ENCODE data around the gene BICDL1.

DNA sequence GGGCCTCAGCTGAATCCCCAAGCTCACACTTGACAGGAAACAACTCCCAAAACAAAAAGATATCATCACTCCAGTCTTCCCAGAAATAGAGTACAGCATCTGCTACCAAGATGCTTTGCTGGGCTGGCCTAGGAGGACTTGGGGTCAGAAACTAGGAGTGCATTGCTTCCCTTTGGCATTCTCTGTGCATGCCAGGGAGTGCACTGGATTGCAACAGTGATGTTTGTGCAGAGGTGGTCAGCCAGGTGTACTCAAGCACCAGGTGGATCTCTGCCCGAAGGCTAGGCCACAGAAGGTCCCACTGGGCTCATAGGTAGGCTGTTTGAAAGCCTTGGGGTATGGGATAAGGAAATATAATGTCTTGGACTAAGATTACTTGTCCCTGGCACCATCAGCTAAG lies 76.4 kb downstream of the BICDL1 start:
- TF ChIP-seq, protein P1, sequence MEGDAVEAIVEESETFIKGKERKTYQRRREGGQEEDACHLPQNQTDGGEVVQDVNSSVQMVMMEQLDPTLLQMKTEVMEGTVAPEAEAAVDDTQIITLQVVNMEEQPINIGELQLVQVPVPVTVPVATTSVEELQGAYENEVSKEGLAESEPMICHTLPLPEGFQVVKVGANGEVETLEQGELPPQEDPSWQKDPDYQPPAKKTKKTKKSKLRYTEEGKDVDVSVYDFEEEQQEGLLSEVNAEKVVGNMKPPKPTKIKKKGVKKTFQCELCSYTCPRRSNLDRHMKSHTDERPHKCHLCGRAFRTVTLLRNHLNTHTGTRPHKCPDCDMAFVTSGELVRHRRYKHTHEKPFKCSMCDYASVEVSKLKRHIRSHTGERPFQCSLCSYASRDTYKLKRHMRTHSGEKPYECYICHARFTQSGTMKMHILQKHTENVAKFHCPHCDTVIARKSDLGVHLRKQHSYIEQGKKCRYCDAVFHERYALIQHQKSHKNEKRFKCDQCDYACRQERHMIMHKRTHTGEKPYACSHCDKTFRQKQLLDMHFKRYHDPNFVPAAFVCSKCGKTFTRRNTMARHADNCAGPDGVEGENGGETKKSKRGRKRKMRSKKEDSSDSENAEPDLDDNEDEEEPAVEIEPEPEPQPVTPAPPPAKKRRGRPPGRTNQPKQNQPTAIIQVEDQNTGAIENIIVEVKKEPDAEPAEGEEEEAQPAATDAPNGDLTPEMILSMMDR (IDR thresholded peaks at IDR 0.05): no peak
- no peak for TF ChIP-seq POLR2A (IDR thresholded peaks at IDR 0.05)
